Stimulated activated naive CD4-positive, alpha-beta T cell (primary cell): ENCODE measurements around the gene DPF3.
"Not testable (repeated sequence)": the region's sequence is repeated elsewhere in the genome, so short reads cannot be mapped to it uniquely, and the experiment has no call there.

Source experiments
- DNase-seq, 6 experiments: peaks; one replicate each; lab custom pipeline; 2025; lab: John Stamatoyannopoulos, UW

DPF3 gene

GRCh38 chr14:72880820-72881219, 13.1 kb downstream of the DPF3 start:
- no peak for DNase-seq

GRCh38 chr14:72880164-72880563, 13.7 kb downstream of the DPF3 start:
- no peak for DNase-seq

- DNase-seq = no peak
Observed at GRCh38 chr14:72879431-72879830, 14.5 kb downstream of the DPF3 start.

GRCh38 chr14:72878746-72879145, 15.2 kb downstream of the DPF3 start:
- DNase-seq = no peak

- DNase-seq = no peak
Observed at GRCh38 chr14:72876710-72877063, 17.2 kb downstream of the DPF3 start.

GRCh38 chr14:72876005-72876709, 17.7 kb downstream of the DPF3 start:
- DNase-seq = no peak

GRCh38 chr14:72870878-72871277, 23.0 kb downstream of the DPF3 start:
- not testable (repeated sequence) for DNase-seq

GRCh38 chr14:72869407-72870329, 24.2 kb downstream of the DPF3 start:
- no peak for DNase-seq

GRCh38 chr14:72868500-72868899, 25.4 kb downstream of the DPF3 start:
- DNase-seq = no peak

- no peak for DNase-seq
Observed at GRCh38 chr14:72864712-72865365, 29.1 kb downstream of the DPF3 start.

GRCh38 chr14:72863216-72864006, 30.5 kb downstream of the DPF3 start:
- no peak for DNase-seq

- no peak for DNase-seq
Observed at GRCh38 chr14:72856530-72857266, 37.2 kb downstream of the DPF3 start.

GRCh38 chr14:72855913-72856312, 38.0 kb downstream of the DPF3 start:
- no peak for DNase-seq

- no peak for DNase-seq
Observed at GRCh38 chr14:72852194-72852593, 41.7 kb downstream of the DPF3 start.

- no peak for DNase-seq
Observed at GRCh38 chr14:72851635-72852034, 42.3 kb downstream of the DPF3 start.

- DNase-seq = no peak
Observed at GRCh38 chr14:72850360-72850759, 43.5 kb downstream of the DPF3 start.

- no peak for DNase-seq
Observed at GRCh38 chr14:72849222-72849621, 44.7 kb downstream of the DPF3 start.

- DNase-seq = no peak
Observed at GRCh38 chr14:72847721-72848120, 46.2 kb downstream of the DPF3 start.

- DNase-seq = no peak
Observed at GRCh38 chr14:72845683-72846082, 48.2 kb downstream of the DPF3 start.

GRCh38 chr14:72845196-72845595, 48.7 kb downstream of the DPF3 start:
- no peak for DNase-seq

GRCh38 chr14:72844524-72844923, 49.4 kb downstream of the DPF3 start:
- no peak for DNase-seq
